NT2/D1 (cell line): Measurements from ENCODE around the gene CSNK1A1L.

ENCODE experiments used
- DNase-seq: peaks from one replicate; pipeline ENCODE4 v3.0.0-alpha.2; 2011; ENCODE audit warnings: low read depth, low spot score
- H3K27me3 ChIP-seq: 2 replicates; pipeline ENCODE4 v1.6.0; 2011; ENCODE audit warnings: mild to moderate bottlenecking; ENCODE audit not compliant: insufficient read length, insufficient read depth
- H3K36me3 ChIP-seq: 2 replicates; pipeline ENCODE4 v1.6.1; 2011; ENCODE audit warnings: mild to moderate bottlenecking, low read length, mixed read lengths; ENCODE audit not compliant: insufficient read depth, insufficient read length
- H3K4me1 ChIP-seq: 2 replicates; pipeline ENCODE4 v1.5.1; 2011; ENCODE audit not compliant: insufficient read depth, insufficient read length
- H3K4me3 ChIP-seq: 2 replicates; pipeline ENCODE4 v1.5.1; 2011; ENCODE audit warnings: low read depth; ENCODE audit not compliant: insufficient read length
- H3K9ac ChIP-seq: 2 replicates; pipeline ENCODE4 v1.6.0; 2011; ENCODE audit warnings: low read depth; ENCODE audit not compliant: insufficient read length
- H3K9me3 ChIP-seq: 2 replicates; pipeline ENCODE4 v1.5.1; 2011; ENCODE audit warnings: mild to moderate bottlenecking, low read length; ENCODE audit not compliant: insufficient read depth
- SUZ12 ChIP-seq: IDR thresholded peaks from 2 replicates; pipeline ENCODE4 v1.6.1; 2011; ENCODE audit not compliant: insufficient read length, insufficient read depth; ENCODE audit errors: extremely low read depth
- YY1 ChIP-seq: IDR thresholded peaks from 2 replicates; pipeline ENCODE4 v1.6.1; 2011; ENCODE audit not compliant: insufficient read length, insufficient read depth
- ZNF274 ChIP-seq: IDR thresholded peaks from 2 replicates; pipeline ENCODE4 v1.6.1; 2011; ENCODE audit warnings: mild to moderate bottlenecking, low read depth, low read length

Gene CSNK1A1L

GRCh38 chr13:37072024-37072423, 33.4 kb downstream of the CSNK1A1L start:
- no peaks in the 10 kb centered on the region for H3K36me3 ChIP-seq
- H3K4me1 ChIP-seq, result no peaks in the 10 kb centered on the region
- H3K9me3 ChIP-seq, result no peaks in the 10 kb centered on the region
- H3K27me3 ChIP-seq, result no peaks in the 10 kb centered on the region
- H3K9ac ChIP-seq, result no peak overlapping the region
- H3K4me3 ChIP-seq, result no peak overlapping the region
- TF ChIP-seq SUZ12 (no peak), ZNF274 (no peak), YY1 (no peak)
- DNase-seq, result no peak

DNA sequence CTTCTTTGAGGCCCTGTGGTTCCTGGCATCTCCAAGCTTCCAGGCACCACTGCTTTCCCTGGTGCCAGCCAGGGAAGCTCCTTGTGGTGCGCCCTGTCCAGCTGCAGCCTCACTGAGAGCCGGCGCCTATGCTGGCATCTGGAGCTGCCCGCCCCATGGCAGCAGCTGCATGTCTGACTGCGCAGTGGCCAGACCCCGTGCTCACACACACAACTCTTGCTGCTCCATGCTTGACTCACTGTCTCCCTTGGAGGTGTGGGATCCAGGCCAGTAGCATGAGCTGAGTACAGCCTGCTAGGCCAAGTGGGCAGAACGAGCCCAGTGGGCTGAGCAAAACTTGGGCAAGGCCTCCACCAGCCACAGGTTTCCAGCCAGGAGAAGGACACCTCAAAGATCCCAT, 34.5 kb downstream of the CSNK1A1L start:
- no peaks in the 10 kb centered on the region for H3K36me3 ChIP-seq
- no peaks in the 10 kb centered on the region for H3K9me3 ChIP-seq
- TF ChIP-seq YY1 (no peak), SUZ12 (no peak), ZNF274 (no peak)
- no peak overlapping the region for H3K9ac ChIP-seq
- DNase-seq, result no peak
- peaks cover 2% of the 10 kb centered on the region for H3K4me1 ChIP-seq
- H3K4me3 ChIP-seq, result no peak overlapping the region
- H3K27me3 ChIP-seq, result no peaks in the 10 kb centered on the region

DNA sequence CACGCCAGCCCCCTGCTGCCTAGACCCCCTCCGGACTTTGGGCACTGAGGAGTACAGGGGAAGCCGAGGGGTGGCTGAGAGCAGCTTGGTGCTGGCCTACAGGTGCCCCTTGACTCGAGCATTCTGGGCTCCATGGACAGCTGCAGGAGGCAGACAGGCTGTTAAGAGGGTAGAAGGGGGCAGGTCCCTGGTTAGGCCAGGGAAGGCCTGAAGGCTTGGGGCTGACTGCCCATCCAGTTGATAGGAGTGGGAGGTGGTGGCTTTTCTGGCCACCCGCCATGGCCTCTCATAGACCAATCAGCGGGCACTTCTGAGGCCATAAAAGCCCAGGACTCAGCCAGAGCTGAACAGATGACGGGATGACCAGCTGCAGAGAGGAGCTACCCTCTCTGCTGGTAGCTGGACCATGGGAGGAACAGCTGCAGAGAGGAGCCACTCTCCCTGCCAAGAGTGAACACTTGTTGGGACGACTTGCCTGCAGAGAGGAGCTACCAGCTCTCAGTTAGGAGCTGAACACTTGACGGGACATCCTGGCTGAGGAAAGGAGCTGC, 35.2 kb downstream of the CSNK1A1L start:
- H3K27me3 ChIP-seq, result no peaks in the 10 kb centered on the region
- DNase-seq, result no peak
- H3K4me1 ChIP-seq, result peaks cover 2% of the 10 kb centered on the region
- no peak overlapping the region for H3K9ac ChIP-seq
- no peak overlapping the region for H3K4me3 ChIP-seq
- no peaks in the 10 kb centered on the region for H3K36me3 ChIP-seq
- no peaks in the 10 kb centered on the region for H3K9me3 ChIP-seq
- TF ChIP-seq YY1 (no peak), ZNF274 (no peak), SUZ12 (no peak)

DNA sequence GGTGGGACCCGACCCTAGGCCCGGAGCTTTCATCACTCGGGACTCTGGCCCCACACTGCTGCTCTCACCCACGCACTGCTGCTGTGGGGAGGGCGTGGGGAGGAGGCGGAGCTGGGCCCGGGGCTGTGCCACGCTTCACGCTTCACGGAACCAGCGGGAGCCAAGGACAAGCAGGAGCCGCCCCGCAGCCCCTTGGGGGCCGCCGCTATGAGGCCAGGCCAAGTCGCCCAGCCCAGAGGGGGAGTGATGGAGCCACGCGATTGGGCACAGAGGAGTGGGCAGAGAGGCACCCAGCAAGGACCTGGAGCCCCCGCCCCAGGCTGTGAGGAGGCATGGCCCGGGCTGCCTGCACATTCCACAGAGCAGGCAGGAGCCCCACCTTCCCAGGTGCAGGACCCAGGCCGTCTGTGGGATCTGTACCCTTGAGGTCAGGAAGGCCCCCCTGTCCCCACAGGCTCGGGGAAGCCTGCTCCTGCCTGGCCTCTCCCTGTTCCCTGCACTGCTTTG, 35.8 kb downstream of the CSNK1A1L start:
- TF ChIP-seq SUZ12 (no peak), YY1 (no peak), ZNF274 (no peak)
- H3K9ac ChIP-seq, result no peak overlapping the region
- H3K27me3 ChIP-seq, result no peaks in the 10 kb centered on the region
- no peak overlapping the region for H3K4me3 ChIP-seq
- DNase-seq, result no peak
- no peaks in the 10 kb centered on the region for H3K36me3 ChIP-seq
- peaks cover 2% of the 10 kb centered on the region for H3K4me1 ChIP-seq
- no peaks in the 10 kb centered on the region for H3K9me3 ChIP-seq

- Histone ChIP-seq H3K27me3 (no peaks in the 10 kb centered on the region), H3K4me1 (peaks cover 2% of the 10 kb centered on the region), H3K36me3 (no peaks in the 10 kb centered on the region), H3K9me3 (no peaks in the 10 kb centered on the region), H3K9ac (no peak overlapping the region), H3K4me3 (no peak overlapping the region)
- TF ChIP-seq YY1, result no peak
- TF ChIP-seq ZNF274, result no peak
- DNase-seq, result no peak
Measured at GRCh38 chr13:37068962-37069361, 36.5 kb downstream of the CSNK1A1L start.

DNA sequence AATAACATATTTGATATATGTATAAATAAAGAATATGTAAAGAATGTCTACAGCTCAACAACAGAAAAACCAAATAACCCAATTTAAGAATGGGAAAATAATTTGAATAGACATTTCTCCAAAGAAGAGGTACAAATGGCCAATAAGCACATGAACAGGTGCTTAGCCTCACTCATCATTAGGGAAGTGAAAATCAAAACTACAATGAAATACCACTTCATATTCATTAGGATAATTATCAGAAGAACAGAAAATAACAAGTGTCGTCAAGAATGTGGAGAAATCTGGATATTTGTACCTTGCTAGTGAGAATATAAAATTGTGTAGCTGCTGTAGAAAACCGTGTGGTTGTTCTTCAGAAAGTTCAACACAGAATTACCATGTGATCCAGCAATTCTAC, 37.6 kb downstream of the CSNK1A1L start:
- peaks cover 2% of the 10 kb centered on the region for H3K4me1 ChIP-seq
- no peaks in the 10 kb centered on the region for H3K9me3 ChIP-seq
- no peak for TF ChIP-seq SUZ12
- no peak for TF ChIP-seq YY1
- no peak for TF ChIP-seq ZNF274
- no peak overlapping the region for H3K4me3 ChIP-seq
- no peaks in the 10 kb centered on the region for H3K27me3 ChIP-seq
- DNase-seq, result no peak
- H3K9ac ChIP-seq, result no peak overlapping the region
- H3K36me3 ChIP-seq, result no peaks in the 10 kb centered on the region

DNA sequence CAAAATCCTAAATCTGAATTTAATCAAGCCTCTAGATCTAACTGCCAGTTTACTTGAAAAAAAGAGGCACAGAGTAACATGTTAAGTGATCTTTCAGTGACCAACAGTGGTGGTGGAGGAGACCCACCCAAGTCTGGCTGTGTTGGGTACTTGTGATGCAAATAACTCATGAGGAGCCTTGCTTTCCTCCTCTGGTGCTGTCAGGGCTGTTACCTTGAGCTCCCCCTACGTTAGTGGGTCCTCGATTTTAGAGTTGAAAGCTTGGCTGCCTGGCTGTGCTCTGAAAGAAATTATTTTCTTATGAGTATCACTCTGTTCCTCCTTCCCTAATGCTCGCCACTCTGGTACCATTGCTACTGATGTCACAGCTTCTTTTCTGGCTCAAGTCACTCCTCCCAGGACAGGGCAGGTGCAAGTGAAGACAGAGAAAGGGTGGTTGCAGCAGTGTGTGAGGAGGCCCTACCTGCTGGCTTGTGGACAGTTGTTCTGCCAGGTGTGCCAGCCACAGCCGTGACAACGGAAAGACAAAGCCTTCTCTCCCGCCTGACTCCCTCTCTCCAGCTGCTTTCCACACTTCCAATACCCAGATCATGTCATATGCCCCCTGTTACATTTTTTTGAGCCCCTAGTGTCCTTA, 39.5 kb downstream of the CSNK1A1L start:
- Histone ChIP-seq H3K4me3 (no peak overlapping the region), H3K9ac (no peak overlapping the region), H3K36me3 (no peaks in the 10 kb centered on the region), H3K27me3 (no peaks in the 10 kb centered on the region), H3K4me1 (peaks cover 2% of the 10 kb centered on the region), H3K9me3 (no peaks in the 10 kb centered on the region)
- TF ChIP-seq YY1 (no peak), SUZ12 (no peak), ZNF274 (no peak)
- no peak for DNase-seq
